ENCODE results near the gene TNRC18. TPM values are rescaled to one million over a fixed set of nuclear protein-coding genes. Genes with fewer than 3 reads are reported as not detected.
"Not testable (repeated sequence)": the region's sequence is repeated elsewhere in the genome, so short reads cannot be mapped to it uniquely, and the experiment has no call there.

TNRC18 gene
- total RNA-seq, 2 donors from 2014 or later, result 46.3 to 49.2 TPM

GRCh38 chr7:5312276-5313070 lies 111.2 kb downstream of the TNRC18 start:
- H3K4me3 Mint-ChIP-seq; H3K27ac Mint-ChIP-seq; H3K27me3 Mint-ChIP-seq; H3K9me3 Mint-ChIP-seq; ATAC-seq (replicated peaks); H3K4me1 Mint-ChIP-seq: not testable (repeated sequence)
- peaks cover 63% of the 10 kb centered on the region for H3K36me3 Mint-ChIP-seq (ENCODE audit: low read depth)

DNA sequence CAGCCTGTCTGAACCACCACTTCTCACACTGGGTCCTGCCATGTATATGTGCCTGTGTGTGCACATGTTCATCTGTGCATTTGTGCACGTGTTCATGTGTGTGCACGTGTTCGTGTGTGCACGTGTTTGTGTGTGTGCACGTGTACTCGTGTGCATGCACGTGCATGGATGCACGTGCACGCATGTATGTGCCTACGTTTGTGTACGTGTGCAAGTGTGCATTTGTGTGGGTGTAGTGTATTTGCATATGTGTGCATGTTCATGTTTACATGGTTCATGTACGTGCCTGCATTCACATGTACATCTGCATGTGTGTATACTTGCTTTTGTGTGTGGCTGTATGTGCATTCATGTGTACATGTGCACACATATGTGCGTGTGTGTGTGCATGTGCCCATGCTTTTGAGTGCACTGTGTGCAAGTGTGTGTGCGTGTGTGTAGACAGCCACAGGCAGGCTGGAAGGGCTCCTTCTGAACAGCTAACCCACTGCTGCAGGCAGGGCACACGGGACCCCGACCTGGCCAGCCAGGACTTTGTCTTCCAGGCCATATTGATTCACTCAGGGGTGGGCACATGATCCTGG lies 112.7 kb downstream of the TNRC18 start:
- H3K4me1 Mint-ChIP-seq, result peaks cover 3% of the 10 kb centered on the region
- no peaks in the 10 kb centered on the region for H3K9me3 Mint-ChIP-seq
- no peaks in the 10 kb centered on the region for H3K27me3 Mint-ChIP-seq
- no peak overlapping the region for H3K27ac Mint-ChIP-seq
- H3K36me3 Mint-ChIP-seq (ENCODE audit: low read depth), result peaks cover 49% of the 10 kb centered on the region
- no peak overlapping the region for H3K4me3 Mint-ChIP-seq
- no peak for ATAC-seq (replicated peaks)

DNA sequence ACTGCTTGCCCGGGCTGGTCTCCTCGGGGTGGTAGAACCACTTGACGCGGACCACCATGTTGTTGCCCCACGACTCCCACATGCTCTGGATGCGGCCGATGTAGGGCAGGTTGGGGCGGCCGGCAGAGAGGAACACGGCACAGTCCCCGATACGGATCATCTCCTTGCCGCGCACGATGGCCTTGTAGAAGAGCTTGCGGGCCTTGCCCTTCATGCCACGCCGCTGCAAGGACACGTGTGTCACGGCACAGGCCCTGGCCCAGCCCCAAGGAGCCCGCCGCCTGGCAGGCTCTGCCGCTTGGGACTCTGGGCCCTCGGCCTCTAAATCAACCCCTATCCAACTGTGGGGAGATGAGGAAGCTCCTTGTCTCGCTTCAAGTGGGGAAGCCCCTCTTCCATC lies 114.5 kb downstream of the TNRC18 start:
- no peak overlapping the region for H3K27ac Mint-ChIP-seq
- no peak overlapping the region for H3K4me3 Mint-ChIP-seq
- H3K9me3 Mint-ChIP-seq, result no peaks in the 10 kb centered on the region
- no peak for ATAC-seq (replicated peaks)
- peaks cover 3% of the 10 kb centered on the region for H3K4me1 Mint-ChIP-seq
- peaks cover 32% of the 10 kb centered on the region for H3K36me3 Mint-ChIP-seq (ENCODE audit: low read depth)
- no peaks in the 10 kb centered on the region for H3K27me3 Mint-ChIP-seq

DNA sequence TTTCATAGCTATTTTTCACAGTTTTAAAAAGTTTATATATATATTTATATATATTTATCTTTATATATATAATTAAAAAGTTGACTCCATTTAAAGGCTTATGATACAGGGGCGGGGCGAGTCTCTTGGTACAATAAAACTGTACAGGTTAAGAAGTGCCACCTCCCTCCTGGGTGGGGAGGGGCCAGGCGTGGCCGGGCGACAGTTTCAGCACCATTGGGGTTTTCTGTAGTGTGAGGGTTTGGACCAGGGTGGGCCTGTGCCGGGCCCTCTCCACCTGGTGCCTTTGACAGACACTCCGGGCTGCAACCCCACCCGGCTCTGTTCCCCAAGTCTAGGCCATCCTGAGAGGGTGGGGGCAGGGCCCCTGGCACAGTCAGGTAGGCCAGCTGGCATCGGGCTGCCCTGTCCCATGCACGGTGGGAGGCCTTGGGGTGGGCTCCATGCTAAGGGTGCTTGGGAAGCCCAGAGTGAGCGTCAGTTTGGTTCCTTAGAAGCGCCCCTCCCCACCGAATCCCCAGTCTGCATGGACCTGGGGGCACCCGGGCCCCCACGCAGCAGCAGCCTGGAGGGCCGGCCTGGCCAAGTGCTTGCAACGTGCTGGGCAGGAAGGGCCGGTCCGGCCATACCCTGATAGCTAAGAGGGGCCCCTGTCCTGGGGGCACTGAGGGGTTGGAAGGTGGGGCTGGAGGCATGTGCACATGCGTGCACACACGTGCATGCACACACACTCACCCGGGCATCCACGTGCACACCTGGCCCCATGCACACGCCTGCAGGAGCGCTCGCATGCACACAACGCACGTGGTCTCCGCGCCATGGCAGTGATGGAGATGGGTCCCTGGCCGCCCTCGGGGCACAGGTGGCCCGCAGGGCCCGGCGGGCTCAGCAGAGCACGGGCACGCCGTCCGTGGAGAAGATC lies 116.2 kb downstream of the TNRC18 start:
- peaks cover 30% of the 10 kb centered on the region for H3K36me3 Mint-ChIP-seq (ENCODE audit: low read depth)
- H3K27me3 Mint-ChIP-seq; ATAC-seq (replicated peaks); H3K4me1 Mint-ChIP-seq; H3K4me3 Mint-ChIP-seq; H3K27ac Mint-ChIP-seq; H3K9me3 Mint-ChIP-seq: not testable (repeated sequence)

GRCh38 chr7:5305050-5305449 lies 118.6 kb downstream of the TNRC18 start:
- peaks cover 13% of the 10 kb centered on the region for H3K36me3 Mint-ChIP-seq (ENCODE audit: low read depth)
- ATAC-seq (replicated peaks); H3K4me3 Mint-ChIP-seq; H3K27me3 Mint-ChIP-seq; H3K27ac Mint-ChIP-seq; H3K9me3 Mint-ChIP-seq; H3K4me1 Mint-ChIP-seq: not testable (repeated sequence)

- H3K4me1 Mint-ChIP-seq, result peaks cover 3% of the 10 kb centered on the region
Measured at GRCh38 chr7:5303591-5304505, 119.8 kb downstream of the TNRC18 start.

GRCh38 chr7:5303061-5303460 lies 120.6 kb downstream of the TNRC18 start:
- no peak for ATAC-seq (replicated peaks)
- no peak overlapping the region for H3K4me3 Mint-ChIP-seq
- no peaks in the 10 kb centered on the region for H3K27me3 Mint-ChIP-seq
- H3K4me1 Mint-ChIP-seq, result peaks cover 2% of the 10 kb centered on the region
- peaks cover 7% of the 10 kb centered on the region for H3K36me3 Mint-ChIP-seq (ENCODE audit: low read depth)
- H3K9me3 Mint-ChIP-seq, result no peaks in the 10 kb centered on the region
- H3K27ac Mint-ChIP-seq, result no peak overlapping the region

More at GRCh38 chr7:5303591-5304505, 119.8 kb downstream of the TNRC18 start:
- Mint-ChIP-seq H3K27ac (no peak overlapping the region), H3K4me3 (no peak overlapping the region), H3K27me3 (no peaks in the 10 kb centered on the region), H3K36me3 (ENCODE audit: low read depth) (peaks cover 13% of the 10 kb centered on the region), H3K9me3 (no peaks in the 10 kb centered on the region)
- ATAC-seq (replicated peaks), result no peak

DNA sequence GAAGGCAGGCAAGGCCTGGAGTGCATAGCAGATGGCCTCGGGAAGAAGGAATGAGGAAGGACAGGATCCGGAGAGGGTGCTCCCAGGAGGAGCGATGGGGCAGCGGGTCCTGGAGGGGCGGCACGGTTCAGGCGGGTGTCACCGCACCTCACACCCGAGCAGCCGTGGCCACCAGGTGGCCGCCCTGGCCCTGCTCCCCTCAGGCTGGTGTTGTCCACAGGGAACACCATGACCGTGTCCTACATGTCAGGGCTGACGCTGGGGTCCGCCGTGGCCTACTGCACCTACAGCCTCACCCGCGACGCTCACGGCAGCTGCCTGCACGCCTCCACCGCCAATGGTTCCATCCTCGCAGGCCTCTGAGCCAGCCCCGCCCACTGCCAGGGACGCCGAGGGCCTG lies 121.1 kb downstream of the TNRC18 start:
- no peaks in the 10 kb centered on the region for H3K9me3 Mint-ChIP-seq
- H3K27me3 Mint-ChIP-seq, result no peaks in the 10 kb centered on the region
- H3K36me3 Mint-ChIP-seq (ENCODE audit: low read depth), result peaks cover 2% of the 10 kb centered on the region
- no peak for ATAC-seq (replicated peaks)
- H3K4me3 Mint-ChIP-seq, result no peak overlapping the region
- H3K4me1 Mint-ChIP-seq, result peaks cover 4% of the 10 kb centered on the region
- H3K27ac Mint-ChIP-seq, result no peak overlapping the region

DNA sequence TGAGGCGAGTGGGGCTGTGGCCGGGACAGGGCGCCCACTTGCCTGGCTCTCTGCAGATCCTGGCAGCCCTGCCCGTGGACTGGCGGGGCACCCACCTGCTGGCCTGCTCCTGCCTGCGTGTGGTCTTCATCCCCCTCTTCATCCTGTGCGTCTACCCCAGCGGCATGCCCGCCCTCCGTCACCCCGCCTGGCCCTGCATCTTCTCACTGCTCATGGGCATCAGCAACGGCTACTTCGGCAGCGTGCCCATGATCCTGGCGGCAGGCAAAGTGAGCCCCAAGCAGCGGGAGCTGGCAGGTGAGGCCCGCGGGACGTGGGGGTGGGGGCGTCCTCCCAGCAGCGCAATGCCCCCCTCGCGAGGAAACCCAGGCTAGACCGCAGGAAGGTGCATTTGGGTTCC lies 123.3 kb downstream of the TNRC18 start:
- Mint-ChIP-seq H3K4me3 (no peak overlapping the region), H3K36me3 (ENCODE audit: low read depth) (no peaks in the 10 kb centered on the region), H3K9me3 (no peaks in the 10 kb centered on the region), H3K27ac (no peak overlapping the region), H3K4me1 (peaks cover 11% of the 10 kb centered on the region), H3K27me3 (no peaks in the 10 kb centered on the region)
- ATAC-seq (replicated peaks), result no peak

GRCh38 chr7:5296611-5297226 lies 126.9 kb downstream of the TNRC18 start:
- Mint-ChIP-seq H3K27ac (peak overlapping the region; percentile 73), H3K4me1 (peaks cover 11% of the 10 kb centered on the region), H3K4me3 (peak overlapping the region; percentile 89), H3K9me3 (no peaks in the 10 kb centered on the region), H3K36me3 (ENCODE audit: low read depth) (no peaks in the 10 kb centered on the region), H3K27me3 (no peaks in the 10 kb centered on the region)
- peak; percentile 85 for ATAC-seq (replicated peaks)

GRCh38 chr7:5296015-5296610 lies 127.5 kb downstream of the TNRC18 start:
- Mint-ChIP-seq H3K27me3 (no peaks in the 10 kb centered on the region), H3K4me3 (peak overlapping the region; percentile 50), H3K36me3 (ENCODE audit: low read depth) (no peaks in the 10 kb centered on the region), H3K4me1 (peaks cover 11% of the 10 kb centered on the region), H3K27ac (no peak overlapping the region), H3K9me3 (no peaks in the 10 kb centered on the region)
- ATAC-seq (replicated peaks), result no peak

DNA sequence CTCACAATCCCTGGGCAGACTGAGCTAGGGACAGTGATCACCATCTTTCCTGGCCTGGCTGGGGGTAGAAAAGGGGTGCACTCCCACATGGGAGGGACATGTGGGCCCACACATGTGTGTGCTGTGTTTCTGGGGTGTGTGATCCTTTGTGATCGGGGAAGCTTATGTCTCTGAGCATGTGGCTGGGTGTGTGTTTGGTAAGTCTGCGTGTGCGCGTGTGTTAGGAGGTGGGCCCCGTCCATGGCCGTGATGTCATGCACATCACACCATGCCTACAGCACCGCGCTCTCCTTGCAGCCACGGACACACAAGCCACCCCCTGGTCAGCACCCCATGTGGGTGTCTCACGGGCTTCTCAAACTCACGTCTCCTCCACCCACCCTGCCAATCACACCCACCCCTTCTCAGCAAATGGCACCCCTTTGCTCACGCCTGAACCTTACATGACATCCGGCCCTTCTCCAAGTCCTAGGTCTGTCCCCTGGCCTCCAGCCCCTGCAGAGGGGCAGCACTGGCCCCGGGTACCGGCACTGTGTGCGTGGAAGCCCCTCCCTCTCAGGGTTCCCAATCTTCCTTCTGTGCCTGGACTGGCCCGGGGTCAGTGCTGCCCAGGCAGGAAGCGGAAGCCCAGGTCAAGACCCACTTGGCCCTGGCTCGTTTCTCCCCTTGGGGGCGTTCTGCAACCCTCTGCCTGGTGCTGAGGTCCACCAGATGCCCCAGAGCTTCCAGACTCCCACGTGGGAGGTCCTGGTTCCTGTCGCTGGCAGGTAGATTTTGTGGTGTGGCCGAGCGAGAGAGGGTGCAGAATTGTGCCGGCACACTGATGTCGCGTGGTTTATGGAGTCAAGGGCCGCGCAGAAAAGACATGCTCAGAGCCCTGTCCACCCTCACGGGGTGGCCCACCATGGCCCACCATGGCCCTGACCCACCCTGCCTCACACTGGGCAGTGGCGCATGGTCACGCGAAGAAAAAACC lies 128.3 kb downstream of the TNRC18 start:
- no peak overlapping the region for H3K27ac Mint-ChIP-seq
- H3K4me3 Mint-ChIP-seq, result peak overlapping the region; percentile 50
- peaks cover 11% of the 10 kb centered on the region for H3K4me1 Mint-ChIP-seq
- no peaks in the 10 kb centered on the region for H3K36me3 Mint-ChIP-seq (ENCODE audit: low read depth)
- ATAC-seq (replicated peaks), result no peak
- H3K27me3 Mint-ChIP-seq, result no peaks in the 10 kb centered on the region
- no peaks in the 10 kb centered on the region for H3K9me3 Mint-ChIP-seq

Data from activated T-helper 17 cell treated with anti-CD3 and anti-CD28 coated beads, Interleukin-2, amount 50 U/mL, for 72 hours (primary cell).